HG03039 (cell line): ENCODE data around the gene HM13.
"Not testable (repeated sequence)": the region's sequence is repeated elsewhere in the genome, so short reads cannot be mapped to it uniquely, and the experiment has no call there.

ENCODE experiments used
- ATAC-seq: cut with Tn5 transposase; IDR thresholded peaks from one replicate; pipeline ENCODE4 v1.9.1; 2021; ENCODE audit warnings: mild to moderate bottlenecking, moderate library complexity; ENCODE audit not compliant: unreplicated experiment

HM13 gene

DNA sequence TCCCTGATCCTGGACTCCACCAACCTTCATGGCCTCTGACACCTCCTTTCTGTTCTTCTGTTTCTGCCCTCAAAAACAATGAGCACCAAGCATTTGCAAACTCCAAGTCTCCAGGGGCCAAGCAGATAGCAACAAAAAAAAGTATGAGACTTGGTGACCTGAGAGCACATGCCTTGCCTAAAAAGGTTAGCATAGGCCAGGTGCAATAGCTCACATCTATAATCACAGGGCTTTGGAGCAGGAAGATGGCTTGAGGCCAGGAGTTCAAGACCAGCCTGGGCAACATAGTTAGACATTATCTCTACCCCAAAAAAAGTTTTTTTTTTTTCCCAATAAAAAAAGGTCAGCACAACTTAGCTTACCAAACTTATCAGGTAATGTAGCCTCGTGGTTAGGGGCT is 13.7 kb upstream of the HM13 start:
- ATAC-seq, result no peak

DNA sequence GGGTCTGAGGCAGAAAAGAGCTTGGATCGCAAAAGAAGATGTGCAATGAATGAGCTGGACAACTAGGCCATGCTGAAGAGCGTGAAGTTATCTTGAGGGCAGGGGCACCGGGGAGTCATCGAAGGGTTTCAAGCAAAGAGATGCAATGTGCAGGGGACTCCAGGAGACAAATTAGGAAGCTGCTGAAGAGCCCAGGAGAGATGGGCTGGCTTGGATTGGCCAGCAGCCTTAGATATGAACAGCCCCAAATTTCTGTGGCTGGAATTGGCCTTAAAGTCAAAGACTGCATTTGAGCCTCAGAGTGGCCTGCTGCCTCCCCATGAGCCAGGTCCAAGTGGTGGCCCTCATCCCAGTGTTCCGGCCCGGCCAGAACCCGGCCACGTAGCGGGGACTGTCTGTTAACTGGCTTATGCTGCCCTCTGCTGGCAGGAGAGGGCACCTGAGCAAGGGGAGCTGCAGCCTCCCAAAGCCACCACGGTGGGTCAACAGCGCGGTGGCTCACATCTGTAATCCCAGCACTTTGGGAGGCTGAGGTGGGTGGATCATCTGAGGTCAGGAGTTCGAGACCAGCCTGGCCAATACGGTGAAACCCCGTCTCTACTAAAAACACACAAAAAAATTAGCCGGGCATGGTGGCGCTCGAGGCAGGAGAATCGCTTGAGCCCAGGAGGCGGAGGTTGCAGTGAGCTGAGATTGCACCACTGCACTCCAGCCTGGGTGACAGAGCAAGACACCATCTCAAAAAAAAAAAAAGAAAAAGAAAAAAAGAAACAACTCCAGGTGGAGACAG is 11.2 kb upstream of the HM13 start:
- peak; percentile 93 for ATAC-seq

DNA sequence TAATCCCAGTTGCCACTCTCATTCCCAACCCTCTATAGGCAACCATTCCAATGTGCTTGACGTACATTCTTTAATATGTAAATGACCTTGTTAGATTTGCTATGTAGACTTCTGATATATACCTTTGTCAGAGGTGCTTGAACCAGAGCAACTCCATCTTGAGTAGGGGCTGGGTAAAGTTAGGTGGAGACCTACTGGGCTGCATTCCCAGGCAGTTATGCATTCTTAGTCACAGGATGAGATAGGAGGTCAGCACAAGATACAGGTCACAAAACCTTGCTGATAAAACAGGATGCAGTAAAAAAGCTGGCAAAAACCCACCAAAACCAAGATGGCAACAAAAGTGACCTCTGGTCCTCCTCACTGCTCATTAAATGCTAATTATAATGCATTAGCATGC is 8.3 kb upstream of the HM13 start:
- ATAC-seq, result no peak

DNA sequence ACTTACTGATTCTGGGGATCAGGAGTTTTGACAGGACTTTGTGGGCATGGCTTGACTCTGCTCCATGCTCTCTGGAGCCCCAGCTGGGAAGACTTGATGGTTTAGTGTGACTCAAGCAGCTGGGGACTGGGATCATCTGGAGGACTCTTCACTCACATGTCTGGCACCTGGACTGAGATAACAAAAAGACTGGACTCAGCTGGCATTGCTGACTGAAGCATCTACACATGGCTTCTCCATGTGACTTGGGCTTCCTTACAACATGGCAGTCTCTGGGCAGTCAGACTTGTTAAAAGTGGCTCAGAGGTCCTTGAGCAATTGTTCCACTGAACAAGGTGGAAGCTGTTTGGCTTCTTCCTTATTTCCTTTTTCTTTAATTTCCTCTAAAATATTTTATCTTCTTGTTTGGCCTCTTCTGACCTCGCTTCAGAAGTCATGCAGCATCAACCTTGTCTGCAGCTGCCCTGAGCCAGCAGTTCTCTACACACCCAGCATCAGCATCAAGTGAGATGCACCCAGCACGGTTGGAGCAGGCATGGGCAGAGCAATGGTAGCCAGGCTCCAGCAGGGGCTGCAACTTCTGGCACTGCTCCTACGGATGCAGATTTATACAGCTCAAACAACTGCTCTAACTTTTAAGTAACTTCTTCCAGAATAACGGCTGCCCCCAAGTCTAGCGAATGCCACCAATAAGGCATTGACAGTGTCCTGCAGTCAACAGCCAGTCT is 5.6 kb upstream of the HM13 start:
- no peak for ATAC-seq

DNA sequence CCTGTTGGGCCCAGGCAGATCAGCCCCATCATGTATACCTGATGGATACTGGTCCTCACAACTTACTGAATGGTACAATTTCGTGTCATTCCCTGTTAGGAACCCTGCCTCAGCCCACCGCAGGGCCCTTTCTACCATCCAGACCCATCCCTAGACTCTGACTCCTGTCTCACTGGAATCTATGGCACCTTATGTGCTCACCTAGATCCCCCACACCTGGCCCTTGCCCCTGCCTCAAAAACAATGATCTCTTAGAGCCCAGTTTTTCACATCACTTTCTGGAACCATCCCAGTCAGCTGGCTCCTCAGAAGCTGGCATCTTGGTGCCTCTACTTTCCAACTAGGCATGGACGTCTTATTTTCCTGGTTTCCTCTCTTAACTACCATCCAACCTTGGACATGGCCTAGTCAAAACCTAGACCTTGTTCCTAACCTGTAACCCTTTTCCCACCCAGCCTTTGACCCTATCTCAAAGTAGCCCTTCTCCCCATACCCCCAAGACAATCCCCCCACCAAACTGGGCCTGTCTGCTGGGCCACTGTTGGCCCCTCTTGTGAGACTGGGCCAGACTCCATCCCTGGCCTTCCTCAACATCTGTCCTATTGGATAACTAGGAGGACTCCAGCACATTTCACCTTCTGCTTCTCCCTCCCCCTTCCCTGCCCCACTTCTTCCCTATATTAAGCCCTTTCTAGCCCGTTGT is 981 bp downstream of the HM13 start:
- no peak for ATAC-seq

DNA sequence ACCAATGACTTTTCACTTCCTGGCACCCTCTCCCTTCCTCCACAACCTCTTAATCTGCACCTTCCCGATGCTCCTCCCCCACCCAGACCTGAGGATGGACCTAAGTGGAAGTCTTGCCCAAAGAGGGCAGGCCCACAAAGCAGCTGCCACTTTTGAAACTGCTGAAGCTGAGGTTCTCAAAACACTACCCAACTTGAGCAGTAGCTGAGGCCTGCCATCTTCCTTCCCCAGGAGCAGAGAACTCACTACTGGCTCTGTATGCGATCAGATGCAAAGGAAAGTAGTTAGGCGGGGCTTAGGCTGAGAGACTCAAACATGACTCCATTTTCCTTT is 1.5 kb downstream of the HM13 start:
- ATAC-seq, result no peak

DNA sequence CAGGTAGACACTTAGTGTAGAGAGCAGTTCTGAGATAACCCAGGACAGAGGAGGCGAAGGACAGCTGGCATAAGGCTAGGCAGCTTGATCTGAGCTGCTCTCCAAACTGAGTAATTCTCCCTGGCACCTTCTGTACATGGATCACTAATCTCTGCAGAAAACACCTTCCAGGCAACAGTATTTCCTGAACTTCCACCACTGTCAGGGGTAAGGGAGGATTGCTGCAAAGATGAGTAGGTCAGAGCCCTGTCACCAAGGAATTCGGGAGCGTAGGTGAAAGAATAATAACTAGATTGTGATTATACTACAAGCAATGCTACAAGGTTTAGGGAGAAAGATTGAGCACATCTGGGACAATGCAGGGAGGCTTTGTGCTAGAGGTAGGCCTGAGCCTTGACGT is 1.9 kb downstream of the HM13 start:
- no peak for ATAC-seq

DNA sequence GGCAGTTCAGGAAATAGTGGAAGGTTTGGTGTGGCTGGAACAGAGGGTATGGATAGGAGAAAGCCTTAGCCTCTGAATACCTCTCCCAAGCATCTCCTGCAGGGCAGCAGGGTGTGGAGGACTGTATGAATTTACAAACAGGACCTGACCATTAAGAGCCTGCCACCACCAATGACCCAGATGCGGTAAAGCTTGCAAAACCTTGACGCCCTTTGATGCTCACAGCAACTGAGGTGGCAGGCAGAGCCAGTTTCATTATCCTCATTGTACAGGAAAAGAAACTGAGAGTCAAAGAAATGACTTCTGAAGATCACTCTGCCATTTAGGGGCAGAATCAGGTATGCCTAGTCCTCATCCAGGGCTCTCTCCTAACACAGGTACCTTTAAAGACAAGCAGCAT is 2.4 kb downstream of the HM13 start:
- no peak for ATAC-seq

DNA sequence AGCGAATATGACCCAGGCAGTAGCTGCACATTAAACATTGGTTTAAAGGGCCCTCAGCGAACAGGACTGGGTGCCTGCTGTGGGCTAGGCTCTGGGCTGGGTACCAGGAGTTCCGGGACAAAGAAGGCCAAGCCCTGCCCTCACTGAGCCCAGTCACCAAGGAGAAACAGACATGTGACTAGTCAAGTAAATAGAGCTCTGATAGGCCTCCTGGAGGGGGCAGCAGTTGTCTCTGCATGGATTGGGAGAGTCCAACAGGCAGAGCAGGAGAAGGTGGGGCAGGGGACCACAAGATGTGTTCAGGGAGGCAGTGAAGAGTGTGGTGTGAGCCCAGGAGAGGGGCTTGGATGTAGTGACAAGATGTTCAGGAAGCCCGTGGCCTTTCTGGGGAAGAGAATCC is 3.1 kb downstream of the HM13 start:
- ATAC-seq, result no peak

DNA sequence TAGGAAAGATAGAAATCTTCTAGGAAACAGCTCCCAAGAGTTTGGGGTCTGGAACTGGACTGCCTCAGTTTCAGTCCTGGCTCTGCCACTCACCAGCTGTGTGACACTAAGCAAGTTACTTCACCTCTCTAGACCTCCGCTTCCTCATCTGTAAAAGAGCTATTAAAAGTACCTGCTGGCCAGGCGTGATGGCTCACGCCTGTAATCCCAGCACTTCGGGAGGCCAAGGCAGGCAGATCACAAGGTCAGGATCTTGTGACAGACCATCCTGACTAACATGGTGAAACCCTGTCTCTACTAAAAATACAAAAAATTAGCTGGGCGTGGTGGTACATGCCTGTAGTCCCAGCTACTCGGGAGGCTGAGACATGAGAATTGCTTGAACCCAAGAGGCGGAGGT is 7.0 kb downstream of the HM13 start:
- not testable (repeated sequence) for ATAC-seq

DNA sequence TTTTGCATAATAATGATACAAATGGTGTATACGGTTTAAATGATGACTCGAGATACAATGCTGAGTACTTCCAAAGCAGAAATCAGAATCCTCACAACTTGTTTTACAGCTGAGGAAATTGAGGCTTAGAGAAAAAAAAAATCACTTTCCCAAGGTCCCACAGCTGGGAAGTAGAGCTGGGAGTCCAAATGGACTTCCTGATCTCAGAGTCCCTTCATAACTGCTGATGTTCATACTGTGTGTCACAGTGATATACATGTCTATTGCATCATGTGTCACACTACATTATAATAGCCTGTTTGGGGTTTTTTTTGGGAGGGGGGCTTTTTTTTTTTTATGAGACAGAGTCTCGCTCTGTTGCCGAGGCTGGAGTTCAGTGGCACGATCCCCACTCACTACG is 8.5 kb downstream of the HM13 start:
- no peak for ATAC-seq

DNA sequence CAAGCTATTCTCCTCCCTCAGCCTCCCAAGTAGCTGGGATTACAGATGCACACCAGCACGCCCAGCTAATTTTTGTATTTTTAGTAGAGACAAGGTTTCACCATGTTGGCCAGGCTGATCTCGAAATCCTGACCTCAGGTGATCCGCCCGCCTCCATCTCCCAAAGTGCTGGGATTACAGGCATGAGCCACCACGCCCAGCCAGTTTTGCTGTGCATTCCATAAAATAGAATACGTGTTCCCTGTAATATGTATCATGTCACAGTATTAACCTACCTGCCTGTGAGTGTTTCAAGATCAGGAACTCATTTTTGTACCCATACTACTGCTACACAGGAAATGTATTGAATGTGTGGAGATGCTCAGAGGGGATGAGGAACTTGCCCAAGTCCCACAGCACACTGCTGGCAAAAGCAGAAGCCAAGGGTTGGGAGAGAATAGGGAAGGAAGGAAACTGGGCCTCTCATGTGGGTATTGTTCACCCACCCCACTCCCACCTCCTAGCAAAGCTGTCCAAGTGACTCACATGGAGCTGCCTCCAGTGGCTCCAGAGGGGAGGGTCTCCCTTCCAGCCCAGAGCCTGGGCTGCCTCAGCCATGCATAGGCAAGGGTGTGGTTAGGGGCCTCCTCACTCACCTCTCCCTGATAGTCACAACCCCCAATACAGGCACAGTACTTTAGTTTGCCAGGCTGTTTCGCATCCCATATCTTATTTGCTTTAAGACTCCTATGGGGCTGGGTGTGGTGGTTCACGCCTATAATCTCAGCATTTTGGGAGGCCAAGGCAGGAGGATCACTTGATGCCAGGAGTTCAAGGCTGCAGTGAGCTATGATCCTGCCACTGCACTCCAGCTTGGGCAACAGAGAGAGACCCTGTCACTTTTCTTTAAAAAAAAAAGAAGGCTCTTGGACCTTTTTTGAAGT is 9.4 kb downstream of the HM13 start:
- no peak for ATAC-seq

DNA sequence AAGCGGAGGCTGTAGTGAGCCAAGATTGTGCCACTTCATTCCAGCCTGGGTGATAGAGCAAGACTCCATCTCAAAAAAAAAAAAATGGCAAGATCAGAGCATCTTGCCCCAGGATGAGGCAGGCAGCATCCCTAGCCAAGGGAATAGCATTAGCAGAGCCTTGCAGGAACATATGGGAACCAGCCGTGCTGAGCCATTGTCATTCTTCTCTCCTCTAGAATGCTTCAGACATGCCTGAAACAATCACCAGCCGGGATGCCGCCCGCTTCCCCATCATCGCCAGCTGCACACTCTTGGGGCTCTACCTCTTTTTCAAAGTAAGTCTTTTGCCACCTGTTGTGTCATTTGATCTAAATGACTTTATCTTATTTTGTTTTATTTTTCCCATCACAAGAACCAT is 13.0 kb downstream of the HM13 start:
- no peak for ATAC-seq

DNA sequence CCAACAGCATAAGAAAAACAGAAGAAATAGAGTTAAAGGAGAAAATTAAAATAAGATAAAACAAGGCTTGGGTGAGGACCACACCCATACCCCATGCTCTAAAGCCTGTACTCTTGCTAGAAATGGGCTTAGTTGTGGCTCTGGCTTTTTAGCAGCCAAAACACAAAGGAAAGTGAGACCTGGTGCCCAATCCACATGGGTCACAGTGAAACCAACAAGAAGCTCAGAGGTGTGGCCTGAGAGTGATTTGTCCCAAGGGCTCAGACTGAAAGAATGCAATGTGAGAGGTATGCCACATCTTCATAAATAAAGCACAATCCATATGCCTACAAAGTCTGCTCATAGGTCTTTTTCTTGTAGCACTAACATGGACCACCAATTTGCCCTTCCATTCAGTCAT is 21.1 kb downstream of the HM13 start:
- no peak for ATAC-seq

DNA sequence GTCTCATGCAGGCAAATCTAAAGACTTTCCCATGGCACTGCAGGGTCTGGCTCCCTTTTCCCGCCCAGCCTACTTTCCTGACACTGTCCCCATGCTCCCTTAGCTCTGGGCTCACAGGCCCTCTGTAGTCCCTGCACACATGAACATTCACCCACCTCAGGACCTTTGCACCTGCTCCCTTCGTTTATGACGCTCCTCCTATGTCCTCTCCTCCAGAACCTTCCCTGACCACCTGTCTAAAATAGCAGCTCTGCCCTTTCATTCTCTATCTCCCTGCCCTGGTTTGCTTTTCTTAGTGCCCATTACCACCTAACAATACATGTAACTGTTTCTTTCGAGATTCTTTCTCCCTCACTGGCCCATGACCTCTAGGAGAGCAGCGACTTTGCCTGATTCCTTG is 22.3 kb downstream of the HM13 start:
- ATAC-seq, result no peak

DNA sequence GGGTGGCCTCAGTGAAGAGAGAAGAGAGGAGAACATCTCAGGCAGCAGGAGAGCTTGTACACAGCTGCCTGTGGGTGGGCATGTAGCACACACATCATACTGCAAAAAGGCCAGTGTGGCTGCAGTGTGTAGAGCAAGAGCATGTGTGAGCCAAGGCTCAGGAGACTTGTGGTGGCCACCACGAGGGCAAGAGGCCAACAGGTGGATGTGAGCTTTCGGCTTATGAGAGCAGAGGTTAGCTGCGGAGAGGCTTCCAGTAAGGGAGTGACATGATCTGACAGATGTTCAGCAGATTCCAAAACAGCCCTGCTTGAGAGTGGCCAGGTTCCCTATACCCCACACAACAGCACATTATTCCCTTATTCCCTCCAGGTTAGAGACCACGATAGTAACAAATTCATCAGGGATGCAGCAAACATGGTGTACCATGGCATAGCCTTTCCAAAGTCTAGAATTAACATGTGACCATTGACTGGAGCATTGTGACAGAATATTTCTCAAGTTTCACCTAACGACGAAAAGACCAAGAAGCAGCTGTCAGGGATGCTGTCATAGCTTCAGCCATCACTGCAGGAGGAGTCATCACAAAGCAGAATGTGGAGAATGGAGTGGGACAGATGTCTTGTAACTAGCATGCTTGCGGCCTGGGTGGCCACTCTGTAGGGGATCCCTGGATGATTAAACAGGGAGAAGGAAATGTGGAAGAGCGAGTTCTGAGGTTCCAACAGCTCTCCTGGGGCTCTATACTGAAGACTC is 23.1 kb downstream of the HM13 start:
- ATAC-seq, result no peak

DNA sequence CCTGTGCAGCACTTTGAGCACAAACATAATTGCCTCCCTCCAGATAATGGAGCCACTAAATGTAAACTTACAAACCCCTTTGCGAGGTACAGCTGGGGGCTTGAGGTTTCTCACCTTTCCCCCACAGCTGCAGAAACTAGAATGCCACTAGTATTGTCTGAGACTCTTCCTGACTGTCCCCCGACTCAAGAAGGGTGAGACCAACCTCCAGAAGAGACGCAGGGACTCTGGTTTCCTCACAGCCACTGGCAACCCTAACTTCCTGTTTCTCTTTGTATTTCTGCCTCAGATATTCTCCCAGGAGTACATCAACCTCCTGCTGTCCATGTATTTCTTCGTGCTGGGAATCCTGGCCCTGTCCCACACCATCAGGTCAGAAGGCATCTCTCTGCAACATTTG is 23.6 kb downstream of the HM13 start:
- no peak for ATAC-seq

DNA sequence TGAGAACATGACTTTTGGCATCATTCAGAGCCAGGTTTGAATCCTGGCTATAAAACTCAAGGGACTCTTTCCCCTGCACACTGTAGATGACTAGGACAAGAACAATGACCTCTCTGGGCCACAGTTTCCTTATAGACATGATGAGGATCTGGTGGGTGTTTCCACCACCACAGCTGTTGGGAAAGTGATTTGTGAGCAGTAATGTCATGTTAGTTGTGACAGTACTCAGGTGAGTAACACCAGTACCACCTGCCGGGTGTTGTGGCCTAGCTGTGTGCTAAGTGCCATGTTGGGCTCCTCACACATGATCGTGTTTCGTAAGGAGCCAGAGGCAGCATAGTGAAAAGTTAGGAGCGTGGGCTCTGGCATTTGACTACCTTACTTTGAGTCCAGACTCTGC is 24.1 kb downstream of the HM13 start:
- no peak for ATAC-seq

DNA sequence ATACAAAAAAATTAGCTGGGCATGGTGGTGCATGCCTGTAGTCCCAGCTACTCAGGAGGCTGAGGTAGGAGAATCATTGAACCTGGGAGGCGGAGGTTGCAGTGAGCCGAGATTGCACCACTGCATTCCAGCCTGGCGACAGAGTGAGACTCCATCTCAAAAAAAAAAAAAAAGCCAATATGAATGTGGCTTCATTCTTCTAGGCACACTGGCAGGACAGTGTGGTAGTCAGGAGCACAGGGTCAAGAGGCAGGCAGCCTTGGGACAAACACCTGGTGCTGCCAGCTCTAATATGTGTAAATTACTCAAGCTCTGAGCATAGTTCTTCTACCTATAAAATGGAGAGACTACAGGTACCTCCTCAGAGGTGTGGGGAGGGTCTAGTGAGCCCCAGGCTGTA is 25.4 kb downstream of the HM13 start:
- ATAC-seq, result not testable (repeated sequence)

DNA sequence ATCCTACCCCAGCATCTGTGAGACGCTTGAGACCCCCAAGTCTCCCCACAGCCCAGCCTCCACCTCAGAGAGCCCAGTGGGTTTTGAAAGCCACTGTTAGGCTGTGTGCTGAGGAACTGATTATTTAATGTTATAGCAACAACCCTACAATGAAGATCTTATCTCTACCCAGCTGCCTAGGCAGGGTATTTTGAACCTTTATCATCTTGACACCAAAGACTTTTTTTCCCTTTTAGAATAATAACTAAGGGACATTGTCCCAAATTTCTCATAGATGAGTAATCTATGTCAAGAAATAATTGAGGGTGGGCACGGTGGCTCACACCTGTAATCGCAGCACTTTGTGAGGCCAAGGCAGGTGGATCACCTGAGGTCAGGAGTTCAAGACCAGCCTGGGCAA is 26.2 kb downstream of the HM13 start:
- no peak for ATAC-seq
